SK-N-MC (cell line): ENCODE measurements around the gene CACNA1A.

ENCODE experiments used
- EZH2 ChIP-seq: fragments of 200-600 bp; sonication (generic); IDR thresholded peaks from one replicate; pipeline ENCODE4 v1.6.1; 2017; ENCODE audit warnings: antibody characterized with exemption
- POLR2AphosphoS5 ChIP-seq: IDR thresholded peaks from 2 replicates; pipeline ENCODE4 v1.6.1; 2012; ENCODE audit warnings: mild to moderate bottlenecking, low read depth, low read length, borderline replicate concordance

- TF ChIP-seq POLR2AphosphoS5 (no peak), EZH2 (no peak)
These were observed 277.0 kb downstream of the CACNA1A start for GRCh38 chr19:13229246-13229645.
